Stimulated activated CD4-positive, alpha-beta T cell treated with anti-CD3 and anti-CD28 coated beads, TNF-alpha, amount 100 ng/mL, for 4 hours (primary cell): ENCODE data around the gene SMAD5.

Experiments
- DNase-seq, 3 experiments: peaks; one replicate each; pipeline ENCODE4 v3.0.0-alpha.2; 2020; ENCODE audit warnings: low read depth in 3 of 3

Gene SMAD5

DNA sequence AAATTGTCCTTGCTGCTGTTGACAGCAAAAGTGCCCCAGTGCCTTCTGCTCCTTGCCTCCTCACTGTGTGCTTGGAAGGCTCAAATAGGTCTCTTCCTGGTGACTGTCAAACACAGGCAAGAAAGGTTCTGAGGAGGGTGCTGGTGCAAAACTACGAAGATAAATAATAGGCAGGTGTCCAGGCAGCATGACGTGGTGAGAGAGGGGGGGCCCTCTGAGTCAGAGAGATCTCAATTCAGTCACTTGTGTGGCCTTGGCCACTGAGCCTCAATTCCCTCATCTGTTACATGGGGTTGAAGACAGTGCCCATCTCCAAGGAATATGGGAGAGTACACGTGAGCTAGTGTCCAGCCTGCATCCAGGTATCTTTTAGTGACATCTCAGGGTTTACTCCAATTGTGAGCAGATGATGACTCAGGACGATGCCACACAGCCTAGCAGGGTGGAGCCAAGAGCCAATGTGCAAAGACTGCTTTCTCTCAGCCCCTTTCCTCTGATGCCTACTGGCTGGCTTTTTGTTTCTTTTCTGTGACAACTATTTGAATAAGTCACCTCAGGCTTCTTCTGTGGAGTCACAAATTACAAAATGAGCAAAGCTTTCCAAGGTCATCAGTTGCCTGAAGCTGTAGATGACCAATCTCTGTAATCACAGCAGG lies 90.1 kb downstream of the SMAD5 start:
- no peak for DNase-seq

DNA sequence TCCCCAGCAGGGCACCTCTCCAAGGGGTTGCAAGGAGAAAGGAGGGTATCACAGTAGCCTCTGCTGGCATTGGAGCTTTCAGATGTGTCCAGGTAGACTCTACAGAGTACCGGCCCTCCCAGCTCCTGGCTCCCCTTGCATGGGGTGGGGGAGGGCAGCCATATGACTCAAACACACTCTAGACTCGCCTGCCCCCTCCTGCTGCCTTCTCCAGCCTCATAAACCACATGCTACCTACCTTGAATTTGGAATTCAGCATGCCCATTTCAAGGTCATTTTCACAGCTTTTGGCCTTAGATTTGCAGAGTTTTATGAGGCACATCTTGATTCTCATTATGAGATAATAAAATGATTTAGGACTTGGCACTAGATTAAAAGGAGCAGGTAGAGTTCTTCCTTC lies 93.2 kb downstream of the SMAD5 start:
- DNase-seq = no peak

DNA sequence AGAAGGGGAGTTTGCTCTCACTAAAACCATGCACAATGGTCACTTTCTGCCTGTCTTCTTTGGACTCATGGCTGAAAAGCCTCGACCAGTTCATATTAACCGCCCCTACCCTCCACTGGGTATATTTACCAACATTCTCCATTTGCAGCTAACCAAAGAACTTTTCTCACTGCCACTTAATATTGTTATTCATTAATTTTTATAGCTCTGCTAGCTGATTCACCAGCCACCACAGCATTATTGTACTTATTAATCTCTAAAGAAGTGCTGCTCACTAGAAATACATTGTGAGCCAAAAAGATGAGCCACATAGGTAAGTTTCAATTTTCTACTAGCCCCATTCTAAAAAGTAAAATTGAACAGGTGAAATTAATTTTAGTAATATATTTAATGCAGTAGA lies 93.8 kb downstream of the SMAD5 start:
- DNase-seq = no peak

DNA sequence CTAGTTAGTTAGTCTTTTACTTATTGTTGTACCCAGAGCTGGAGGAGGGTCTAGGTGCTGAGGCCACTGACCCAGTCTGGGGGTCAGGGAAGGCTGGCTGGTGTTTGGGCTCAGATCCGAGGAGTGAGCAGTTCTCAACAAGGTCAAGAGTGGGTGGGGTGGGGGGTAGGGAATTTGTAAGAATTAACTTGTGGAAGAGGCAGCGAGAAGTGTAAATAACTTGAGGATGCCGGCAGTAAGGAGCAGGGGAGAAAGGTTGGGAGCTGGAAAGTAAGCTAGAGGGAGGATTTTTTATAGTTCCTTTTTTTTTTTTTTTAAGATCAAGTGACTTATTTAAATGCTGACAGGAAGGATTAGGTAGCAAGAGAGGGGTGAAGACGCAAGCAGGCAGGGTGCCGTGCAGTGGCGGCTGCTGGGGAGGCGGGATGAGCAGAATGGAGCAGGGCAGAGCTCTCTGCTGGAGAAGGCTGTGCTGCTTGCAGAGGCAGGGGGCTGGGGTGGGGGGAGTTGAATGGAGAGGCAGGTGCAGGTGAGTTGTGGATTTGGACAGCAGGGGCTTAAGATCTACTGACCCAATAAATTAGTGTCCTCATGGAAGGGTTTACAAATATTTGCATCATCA lies 95.6 kb downstream of the SMAD5 start:
- no peak for DNase-seq

DNA sequence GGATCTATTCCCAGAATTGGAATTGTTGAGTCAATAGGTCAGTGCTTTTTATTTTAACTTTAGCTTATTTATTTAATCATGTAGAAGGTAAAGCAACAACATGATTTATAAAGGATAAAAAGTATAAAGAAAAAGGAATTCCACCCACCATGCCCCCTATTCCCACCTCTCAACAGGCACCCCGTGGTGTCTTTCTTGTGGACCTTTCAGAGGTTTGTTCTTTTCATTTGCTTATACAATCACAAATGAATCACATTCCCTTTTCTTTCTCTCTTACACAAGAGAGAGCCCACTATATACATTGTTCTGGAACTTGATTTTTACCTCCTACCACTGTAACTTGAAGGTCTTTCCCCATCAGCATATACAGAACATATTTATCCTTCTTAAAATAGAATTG lies 97.5 kb downstream of the SMAD5 start:
- DNase-seq = no peak

DNA sequence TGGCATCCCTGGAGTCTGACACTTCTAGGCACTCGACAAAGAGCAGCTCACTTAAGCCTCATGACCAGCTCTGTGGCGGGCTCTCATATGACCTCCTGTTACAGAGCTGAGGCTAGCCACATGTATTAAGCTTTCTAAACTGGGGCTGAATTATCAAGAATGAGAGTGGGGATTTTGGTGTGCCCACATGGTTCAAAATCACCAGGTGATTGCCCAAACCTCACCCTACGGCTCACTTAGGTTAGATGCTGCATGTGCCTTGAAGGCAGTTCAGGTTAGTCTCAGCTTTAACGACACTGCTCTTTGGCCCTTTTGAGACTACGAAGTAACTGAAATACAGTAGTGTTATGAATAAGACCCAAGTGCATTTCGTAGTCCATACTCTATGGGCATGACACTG lies 99.7 kb downstream of the SMAD5 start:
- DNase-seq = no peak
